K562 (cell line): ENCODE data around the gene IFT27. TPM values are rescaled to one million over a fixed set of nuclear protein-coding genes. Genes with fewer than 3 reads are reported as not detected.

Experiments
- ATAC-seq: fragments of 200-7000 bp; cut with Tn5 transposase; 3 replicates; pipeline ENCODE4 v1.9.1; 2020; ENCODE audit warnings: moderate library complexity
- BruUV-seq: library from RNA; stranded (reverse); fragments of 400-500 nt; replicated peaks from 2 replicates; lab custom pipeline; 2021; lab: Mats Ljungman, UMichigan
- CTCF ChIA-PET: fragments of 300-600 bp; formaldehyde crosslinking; extraction: SDS; loops from one replicate; lab custom pipeline; 2021; ENCODE audit warnings: low intra/inter-chr PET ratio; lab: Yijun Ruan, JAX
- POLR2A ChIA-PET: fragments of 300-600, 350-650 bp; sonication (Branson Sonifier 250); formaldehyde crosslinking; extraction: SDS; loops from one replicate; lab custom pipeline; 2021; ENCODE audit warnings: antibody characterized with exemption, inconsistent platforms; lab: Yijun Ruan, JAX
- DNase-seq, 4 experiments: peaks; one replicate each; pipeline versions ENCODE4 v3.0.0 to v3.0.0-alpha.2; 2011 to 2018; ENCODE audit warnings: low spot score in 3 of 4, mixed read lengths in 3 of 4; ENCODE audit errors: extremely low read depth in 1 of 4
- FAIRE-seq: peaks from 2 replicates; lab custom pipeline; 2011; peaks lifted over from hg19 to GRCh38; lab: Jason Lieb, UNC
- H2AFZ ChIP-seq: 2 replicates; pipeline ENCODE4 v1.6.0; 2011; ENCODE audit warnings: low read depth, low read length, control low read depth, inconsistent platforms
- H3K27ac ChIP-seq: fragments of 200-600 bp; 3 replicates; pipeline ENCODE4 v1.8.0; 2011; ENCODE audit warnings: low read depth, mild to moderate bottlenecking, control low read depth, inconsistent platforms, low read length, moderate library complexity, mixed read lengths; ENCODE audit errors: extremely low read depth
- H3K27me3 ChIP-seq, 2 experiments: fragments of 300-600 bp in 1 of 2; 2 replicates in 1 of 2; 3 replicates in 1 of 2; pipeline versions ENCODE4 v1.6.0 to v1.8.0; 2011; ENCODE audit warnings: inconsistent platforms in 2 of 2, low read length in 2 of 2, mild to moderate bottlenecking in 1 of 2, mixed read lengths in 1 of 2, moderate library complexity in 1 of 2; ENCODE audit not compliant: control insufficient read depth in 2 of 2, insufficient read depth in 2 of 2
- H3K36me3 ChIP-seq: fragments of 300-600 bp; 3 replicates; pipeline ENCODE4 v1.8.0; 2011; ENCODE audit warnings: mild to moderate bottlenecking, low read length, inconsistent platforms; ENCODE audit not compliant: control insufficient read depth, insufficient read depth
- H3K4me1 ChIP-seq, 2 experiments: fragments of 200-600 bp in 1 of 2; replicated peaks in 1 of 2; 2 replicates in 1 of 2; 3 replicates in 1 of 2; pipeline versions ENCODE4 v1.5.1 to v1.8.0; 2011; ENCODE audit warnings: inconsistent platforms in 2 of 2, low read length in 2 of 2, mild to moderate bottlenecking in 1 of 2, mixed read lengths in 1 of 2, moderate library complexity in 1 of 2; ENCODE audit not compliant: control insufficient read depth in 2 of 2, insufficient read depth in 2 of 2
- H3K4me2 ChIP-seq: 2 replicates; pipeline ENCODE4 v1.6.1; 2011; ENCODE audit warnings: low read length, control low read depth, inconsistent platforms, mixed read lengths; ENCODE audit not compliant: insufficient read depth
- H3K4me3 ChIP-seq: fragments of 200-600 bp; sonication (generic), shearing (Covaris generic); 2 replicates; pipeline ENCODE4 v1.5.1; 2016; ENCODE audit warnings: control low read depth, inconsistent platforms
- H3K79me2 ChIP-seq: fragments of 200-600 bp; 3 replicates; pipeline ENCODE4 v1.8.0; 2011; ENCODE audit warnings: low read length, inconsistent platforms; ENCODE audit not compliant: control insufficient read depth, insufficient read depth
- H3K9ac ChIP-seq, 2 experiments: 2 replicates each; pipeline versions ENCODE4 v1.6.0 to v1.6.1; 2011; ENCODE audit warnings: low read depth in 2 of 2, low read length in 2 of 2, control low read depth in 1 of 2, inconsistent platforms in 1 of 2, mild to moderate bottlenecking in 1 of 2, mixed read lengths in 1 of 2; ENCODE audit not compliant: insufficient read depth in 1 of 2
- H3K9me1 ChIP-seq: one replicate; pipeline ENCODE4 v1.6.0; 2011; ENCODE audit warnings: inconsistent platforms, mild to moderate bottlenecking, low read length, moderate library complexity; ENCODE audit not compliant: control insufficient read depth, insufficient read depth
- H3K9me3 ChIP-seq: replicated peaks from 2 replicates; pipeline ENCODE4 v1.5.1; 2011; ENCODE audit warnings: low read depth, low read length, inconsistent platforms; ENCODE audit not compliant: control insufficient read depth, insufficient read depth
- H4K20me1 ChIP-seq: replicated peaks from 2 replicates; pipeline ENCODE4 v1.6.1; 2011; ENCODE audit warnings: low read length, inconsistent platforms, mixed read lengths; ENCODE audit not compliant: control insufficient read depth, insufficient read depth
- TBL1XR1 ChIP-seq, 2 experiments: IDR thresholded peaks; 2 replicates each; pipeline ENCODE4 v1.6.1; 2012; ENCODE audit warnings: improper control_type of control experiment in 2 of 2, low read length in 2 of 2, mild to moderate bottlenecking in 1 of 2
- ZNF274 ChIP-seq: IDR thresholded peaks from 2 replicates; pipeline ENCODE4 v1.6.1; 2011; ENCODE audit warnings: low read depth, mild to moderate bottlenecking, low read length, moderate library complexity, borderline replicate concordance
- WGBS: fragments of 100-300 bp; shearing (Covaris generic); methylation state at CpG from one replicate; pipeline ENCODE4 v1.1.6; 2016; ENCODE audit warnings: low coverage, mixed read lengths; ENCODE audit not compliant: insufficient coverage; ENCODE audit errors: missing lambda C conversion rate; 5-methylcytosine and 5-hydroxymethylcytosine counted together
- in situ Hi-C: fragments of 300-500 bp; cut with MboI; formaldehyde crosslinking; loops from 4 replicates; pipeline ENCODE4 v1.15.0; 2018; ENCODE audit warnings: inconsistent platforms, mixed read lengths
- intact Hi-C: fragments of 100-400 bp; cut with micrococcal nuclease; formaldehyde crosslinking; loops from 2 replicates; pipeline ENCODE4 v1.14.2; 2022
- polyA plus RNA-seq, 8 experiments: library from polyadenylated mRNA; depleted of rRNA in 4 of 8; stranded (reverse) in 5 of 8; unstranded in 3 of 8; fragments of >200 nt; fragmentation: Nextera tagmentation in 2 of 8; fragmentation: Illumina TruSeq in 1 of 8; extraction: Ambion mirVana in 2 of 8; extraction: Trizol in 1 of 8; gene quantifications; 2 replicates each; pipeline versions ENCODE4 v1.2.1 to v1.2.3, GENCODE V29; 2011 to 2014; ENCODE audit warnings: inconsistent platforms in 1 of 8, missing spikeins in 1 of 8
- total RNA-seq, 7 experiments: library from RNA; depleted of rRNA in 6 of 7; stranded (reverse); fragments of >200 nt in 6 of 7; fragmentation: Illumina TruSeq in 2 of 7; extraction: Trizol in 2 of 7; gene quantifications; 2 replicates each; pipeline versions ENCODE4 v1.2.1 to v1.2.3, GENCODE V29; 2011 to 2021; ENCODE audit warnings: low replicate concordance in 1 of 7
- TF ChIP-seq, protein P1 (sequence below): fragments of 250-450 bp; sonication (Bioruptor Pico); IDR thresholded peaks from 2 replicates; pipeline ENCODE4 v1.8.0; 2021; ENCODE audit warnings: mild to moderate bottlenecking, moderate library complexity

The IFT27 gene
- total and polyA plus RNA-seq, 9 of the 15 experiments (the other 6 are each of a cell fraction or from before 2014, with no cell fraction given): 0.01 to 1.4 (median 0.14) TPM; not detected in 1

DNA sequence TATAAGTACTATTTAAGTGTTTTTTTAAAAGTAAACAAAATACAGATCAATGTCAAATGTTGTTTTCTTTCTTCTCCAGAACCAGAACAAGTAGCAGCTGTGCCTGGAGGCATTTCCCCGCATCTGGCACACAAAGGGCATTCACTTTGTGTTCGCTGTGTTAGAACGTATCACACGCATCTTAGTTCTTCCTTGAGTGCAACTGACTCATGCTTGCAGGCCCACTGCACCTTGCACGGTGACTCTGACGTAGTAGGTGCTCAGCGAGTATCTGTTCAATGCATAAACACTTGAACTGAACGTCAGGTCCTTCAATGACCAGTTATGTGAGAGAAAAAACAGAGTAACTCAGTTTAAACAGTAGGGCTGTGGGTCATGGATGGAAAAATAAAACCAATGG lies 3.5 kb downstream of the IFT27 start:
- WGBS: 6% methylated on average over 8 of the region's 8 CpGs
- DNase-seq: no peak
- H3K9me3 ChIP-seq: no peaks in the 10 kb centered on the region
- intact Hi-C loops (loop anchor here (5.0 kb wide), 1 partner anchor 225 kb away; no protein-coding TSS in a partner anchor), in situ Hi-C loops (no loop called here)
- BruUV-seq: no TSS peak
- H3K79me2 ChIP-seq: no peaks in the 10 kb centered on the region
- H3K4me1 ChIP-seq: peaks cover 0 to 8% of the 10 kb centered on the region in 2 experiments; a peak in 1 of 5 replicates
- H3K4me3 ChIP-seq: no peak overlapping the region
- H2AFZ ChIP-seq: no peak overlapping the region
- H3K9ac ChIP-seq: no peak overlapping the region
- CTCF ChIA-PET: interaction anchor here (0.7 kb wide), 1 partner anchor 13 kb away, joined by 3 read pairs; no protein-coding TSS in a partner anchor
- no peaks in the 10 kb centered on the region for H3K9me1 ChIP-seq
- TF ChIP-seq, protein P1, sequence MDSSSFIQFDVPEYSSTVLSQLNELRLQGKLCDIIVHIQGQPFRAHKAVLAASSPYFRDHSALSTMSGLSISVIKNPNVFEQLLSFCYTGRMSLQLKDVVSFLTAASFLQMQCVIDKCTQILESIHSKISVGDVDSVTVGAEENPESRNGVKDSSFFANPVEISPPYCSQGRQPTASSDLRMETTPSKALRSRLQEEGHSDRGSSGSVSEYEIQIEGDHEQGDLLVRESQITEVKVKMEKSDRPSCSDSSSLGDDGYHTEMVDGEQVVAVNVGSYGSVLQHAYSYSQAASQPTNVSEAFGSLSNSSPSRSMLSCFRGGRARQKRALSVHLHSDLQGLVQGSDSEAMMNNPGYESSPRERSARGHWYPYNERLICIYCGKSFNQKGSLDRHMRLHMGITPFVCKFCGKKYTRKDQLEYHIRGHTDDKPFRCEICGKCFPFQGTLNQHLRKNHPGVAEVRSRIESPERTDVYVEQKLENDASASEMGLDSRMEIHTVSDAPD (CRISPR knock-in tag): no peak
- no peak for TF ChIP-seq TBL1XR1 (IDR thresholded peaks at IDR 0.05; ENCODE audit: low read length in 2 of 2)
- TF ChIP-seq ZNF274: no peak
- no peaks in the 10 kb centered on the region for H4K20me1 ChIP-seq
- FAIRE-seq: no peak
- H3K27me3 ChIP-seq: peaks cover 0 to 51% of the 10 kb centered on the region in 2 experiments; a peak in 3 of 5 replicates
- H3K27ac ChIP-seq: no peak overlapping the region
- no peak overlapping the region for H3K4me2 ChIP-seq
- H3K36me3 ChIP-seq: no peaks in the 10 kb centered on the region
- no peak for ATAC-seq
- POLR2A ChIA-PET: no interaction called here
